HG02571 (cell line): ENCODE measurements around the gene RAB3IL1.

ENCODE experiments used
- ATAC-seq: cut with Tn5 transposase; IDR thresholded peaks from one replicate; pipeline ENCODE4 v1.9.1; 2021; ENCODE audit warnings: mild to moderate bottlenecking, moderate library complexity; ENCODE audit not compliant: unreplicated experiment

Gene RAB3IL1

DNA sequence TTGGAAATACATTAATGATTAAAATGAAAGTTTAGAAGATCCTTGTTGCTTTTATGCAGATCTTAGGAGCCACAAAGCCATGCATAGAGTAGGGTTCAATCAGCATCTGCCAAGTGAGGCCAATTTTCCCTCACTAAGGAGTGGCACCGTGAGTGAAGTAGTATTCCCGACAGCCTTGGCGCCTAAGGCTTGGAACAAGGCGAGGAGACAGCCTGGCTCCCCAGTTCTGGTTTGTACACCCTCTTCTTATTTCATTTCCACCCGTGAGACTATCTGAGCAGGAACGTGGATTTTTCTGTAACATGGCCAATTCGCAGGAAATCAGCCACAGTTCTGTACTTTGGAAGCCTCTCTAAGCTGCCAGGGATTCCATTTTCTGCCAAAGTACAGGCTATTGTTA, 66.7 kb downstream of the RAB3IL1 start:
- no peak for ATAC-seq

- ATAC-seq = no peak
Measured at GRCh38 chr11:61848631-61849030, 68.7 kb downstream of the RAB3IL1 start.

DNA sequence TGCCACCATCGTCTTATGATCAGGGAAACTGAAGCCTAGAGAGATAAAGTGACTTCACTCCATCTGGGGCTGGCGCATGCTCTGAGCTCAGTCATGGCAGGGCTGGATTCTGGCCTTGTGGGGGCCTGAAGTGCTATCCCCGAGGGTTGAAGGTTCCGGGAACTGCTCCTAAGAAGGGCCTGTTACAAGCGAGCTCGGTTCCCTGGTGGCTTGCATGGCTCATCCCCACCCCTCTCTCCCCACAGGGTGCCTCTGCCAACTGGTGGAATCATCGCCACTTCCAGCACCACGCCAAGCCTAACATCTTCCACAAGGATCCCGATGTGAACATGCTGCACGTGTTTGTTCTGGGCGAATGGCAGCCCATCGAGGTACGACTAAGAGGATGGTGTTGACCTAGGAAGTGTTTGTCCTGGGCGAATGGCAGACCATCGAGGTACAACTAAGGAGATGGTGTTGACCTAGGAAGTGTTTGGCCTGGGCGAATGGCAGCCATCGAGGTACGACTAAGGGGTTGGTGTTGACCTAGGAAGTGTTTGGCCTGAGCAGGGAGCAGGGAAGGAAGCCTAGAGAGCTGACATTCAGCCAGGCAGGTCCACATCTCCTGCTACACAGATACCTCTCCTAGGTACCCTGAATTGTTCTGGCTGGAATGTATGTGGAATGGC, 69.3 kb downstream of the RAB3IL1 start:
- ATAC-seq = no peak
